HepG2 (cell line): ENCODE data around the gene NUTF2. TPM values are rescaled to one million over a fixed set of nuclear protein-coding genes. Genes with fewer than 3 reads are reported as not detected.

ENCODE experiments used
- AGO1 ChIP-seq: fragments of 200-400 bp; formaldehyde crosslinking; IDR thresholded peaks from 2 replicates; pipeline ENCODE4 v1.6.1; 2017; ENCODE audit warnings: mild to moderate bottlenecking, low read depth, low read length, moderate library complexity; ENCODE audit not compliant: poor library complexity, severe bottlenecking
- ARNT ChIP-seq: fragments of 450-650 bp; IDR thresholded peaks from 2 replicates; pipeline ENCODE4 v1.6.1; 2017
- BRCA1 ChIP-seq: sonication (generic); formaldehyde crosslinking; IDR thresholded peaks from 2 replicates; pipeline ENCODE4 v1.4.0; 2020; ENCODE audit warnings: missing genetic modification reagents
- ELF4 ChIP-seq: sonication (generic); formaldehyde crosslinking; IDR thresholded peaks from 2 replicates; pipeline ENCODE4 v1.5.0; 2020; ENCODE audit warnings: missing genetic modification reagents, mild to moderate bottlenecking, moderate library complexity, borderline replicate concordance
- EZH2 ChIP-seq: conservative IDR thresholded peaks from 2 replicates; pipeline ENCODE4 v1.6.1; 2012; ENCODE audit warnings: mild to moderate bottlenecking, low read depth, low read length, moderate library complexity
- HOXA3 ChIP-seq: sonication (generic); formaldehyde crosslinking; IDR thresholded peaks from 2 replicates; pipeline ENCODE4 v1.5.0; 2020; ENCODE audit warnings: missing genetic modification reagents
- NCOA2 ChIP-seq: sonication (generic); formaldehyde crosslinking; IDR thresholded peaks from 2 replicates; pipeline ENCODE4 v1.8.0; 2022; ENCODE audit warnings: inconsistent platforms
- NFE2L2 ChIP-seq: fragments of 150-350 bp; IDR thresholded peaks from 2 replicates; pipeline ENCODE4 v1.6.1; 2014; ENCODE audit warnings: low read length
- TAF15 ChIP-seq: fragments of 200-400 bp; formaldehyde crosslinking; IDR thresholded peaks from one replicate; pipeline ENCODE4 v1.6.1; 2018; ENCODE audit warnings: mild to moderate bottlenecking, low read depth, low read length; ENCODE audit not compliant: poor library complexity, severe bottlenecking
- TEAD2 ChIP-seq: sonication (generic); formaldehyde crosslinking; IDR thresholded peaks from 2 replicates; pipeline ENCODE4 v1.9.0; 2021; ENCODE audit warnings: missing genetic modification reagents
- TEAD3 ChIP-seq: optimal IDR thresholded peaks from 2 replicates; pipeline ENCODE3; 2016; ENCODE audit warnings: borderline replicate concordance
- ZFP62 ChIP-seq: sonication (generic); formaldehyde crosslinking; IDR thresholded peaks from 2 replicates; pipeline ENCODE4 v1.4.0; 2020; ENCODE audit warnings: missing genetic modification reagents
- ZNF10 ChIP-seq: sonication (generic); formaldehyde crosslinking; IDR thresholded peaks from 2 replicates; pipeline ENCODE4 v1.4.0; 2020; ENCODE audit warnings: mild to moderate bottlenecking, low read depth, missing genetic modification reagents, borderline replicate concordance
- ZNF296 ChIP-seq: sonication (generic); formaldehyde crosslinking; conservative IDR thresholded peaks from 2 replicates; pipeline ENCODE4 v1.5.0; 2020; ENCODE audit warnings: mild to moderate bottlenecking, missing genetic modification reagents
- ZNF367 ChIP-seq: sonication (generic); formaldehyde crosslinking; IDR thresholded peaks from 2 replicates; pipeline ENCODE4 v1.4.0; 2020; ENCODE audit warnings: missing genetic modification reagents, borderline replicate concordance
- ZNF431 ChIP-seq: sonication (generic); formaldehyde crosslinking; IDR thresholded peaks from 2 replicates; pipeline ENCODE4 v1.9.0; 2022; ENCODE audit warnings: missing genetic modification reagents, low read depth, mild to moderate bottlenecking, borderline replicate concordance
- ZNF572 ChIP-seq: sonication (generic); formaldehyde crosslinking; IDR thresholded peaks from 2 replicates; pipeline ENCODE4 v1.5.1; 2020; ENCODE audit warnings: mild to moderate bottlenecking, missing genetic modification reagents
- ZNF614 ChIP-seq: IDR thresholded peaks from 2 replicates; pipeline ENCODE4 v1.6.1; 2018; ENCODE audit warnings: missing biosample characterization, missing genetic modification reagents, inconsistent platforms, borderline replicate concordance
- polyA plus RNA-seq, 8 experiments: library from polyadenylated mRNA; depleted of rRNA in 3 of 8; stranded (reverse) in 7 of 8; unstranded in 1 of 8; fragments of >200 nt; fragmentation: Illumina TruSeq in 4 of 8; extraction: Trizol in 4 of 8; gene quantifications; 2 replicates each; pipeline versions ENCODE4 v1.2.1 to v1.2.3, GENCODE V29; 2011 to 2016; ENCODE audit warnings: low read depth in 4 of 8, missing spikeins in 1 of 8, mixed read lengths in 1 of 8; ENCODE audit not compliant: insufficient read depth in 1 of 8
- total RNA-seq, 5 experiments: library from RNA; depleted of rRNA; stranded (reverse); fragments of >200 nt; fragmentation: Illumina TruSeq; extraction: Trizol; gene quantifications; 2 replicates each; pipeline ENCODE4 v1.2.3, GENCODE V29; 2016; ENCODE audit warnings: low read depth in 1 of 5
- TF ChIP-seq, protein P1 (sequence below): sonication (generic); formaldehyde crosslinking; IDR thresholded peaks from 2 replicates; pipeline ENCODE4 v1.8.1; 2023; ENCODE audit warnings: mild to moderate bottlenecking, missing genetic modification reagents
- TF ChIP-seq, protein P2 (sequence below): sonication (generic); formaldehyde crosslinking; conservative IDR thresholded peaks from 2 replicates; pipeline ENCODE4 v1.4.0; 2020; ENCODE audit warnings: missing genetic modification reagents
- TF ChIP-seq, protein P3 (sequence below): sonication (generic); formaldehyde crosslinking; IDR thresholded peaks from 2 replicates; pipeline ENCODE4 v1.4.0; 2020; ENCODE audit warnings: missing genetic modification reagents
- TF ChIP-seq, protein P4 (sequence below): sonication (generic); formaldehyde crosslinking; IDR thresholded peaks from 2 replicates; pipeline ENCODE4 v1.4.0; 2020; ENCODE audit warnings: missing genetic modification reagents, mild to moderate bottlenecking, borderline replicate concordance

Gene NUTF2
- total and polyA plus RNA-seq, 2 of the 13 experiments (the other 11 are each of a cell fraction or from before 2014, with no cell fraction given) = 168 to 214 TPM

DNA sequence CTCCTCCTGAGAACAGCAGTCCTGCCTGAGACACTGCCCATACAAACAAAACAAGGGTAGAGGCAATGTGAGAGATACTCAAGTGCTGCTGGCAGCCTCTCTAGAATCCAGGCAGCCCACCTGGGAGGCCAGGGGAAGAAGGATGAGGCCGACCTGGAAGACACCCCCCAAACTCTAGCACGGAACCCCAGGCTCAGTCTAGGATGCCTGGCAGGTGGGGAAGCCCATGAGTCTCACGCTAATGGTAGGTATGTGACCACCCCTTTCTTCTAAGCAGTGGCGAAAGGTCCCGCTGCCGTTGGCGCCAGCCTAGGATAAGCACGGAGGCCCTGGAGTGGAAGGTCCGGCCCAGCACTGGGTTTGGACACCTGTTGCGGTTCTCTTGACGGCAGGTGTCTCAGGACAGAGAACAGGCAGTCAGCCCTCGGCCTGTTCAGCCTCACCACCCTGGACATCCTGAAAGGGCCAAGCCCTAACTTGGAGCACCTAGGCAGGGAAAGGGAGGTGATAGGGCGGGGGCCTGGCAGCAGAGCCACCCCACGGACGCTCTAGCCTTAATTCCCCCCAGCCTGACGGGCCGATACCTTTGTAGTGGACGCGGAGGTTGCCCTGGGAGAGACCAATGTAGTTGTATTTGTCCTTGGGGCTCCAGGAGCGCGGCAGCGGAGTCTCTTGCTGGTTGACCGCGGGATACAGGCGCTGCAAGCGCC is 40.9 kb upstream of the NUTF2 start (continued):
- TF ChIP-seq, protein P1, sequence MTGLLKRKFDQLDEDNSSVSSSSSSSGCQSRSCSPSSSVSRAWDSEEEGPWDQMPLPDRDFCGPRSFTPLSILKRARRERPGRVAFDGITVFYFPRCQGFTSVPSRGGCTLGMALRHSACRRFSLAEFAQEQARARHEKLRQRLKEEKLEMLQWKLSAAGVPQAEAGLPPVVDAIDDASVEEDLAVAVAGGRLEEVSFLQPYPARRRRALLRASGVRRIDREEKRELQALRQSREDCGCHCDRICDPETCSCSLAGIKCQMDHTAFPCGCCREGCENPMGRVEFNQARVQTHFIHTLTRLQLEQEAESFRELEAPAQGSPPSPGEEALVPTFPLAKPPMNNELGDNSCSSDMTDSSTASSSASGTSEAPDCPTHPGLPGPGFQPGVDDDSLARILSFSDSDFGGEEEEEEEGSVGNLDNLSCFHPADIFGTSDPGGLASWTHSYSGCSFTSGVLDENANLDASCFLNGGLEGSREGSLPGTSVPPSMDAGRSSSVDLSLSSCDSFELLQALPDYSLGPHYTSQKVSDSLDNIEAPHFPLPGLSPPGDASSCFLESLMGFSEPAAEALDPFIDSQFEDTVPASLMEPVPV = 0 out of 2 replicates have a peak, but pooled peaks have one; percentile 23
- no peak for TF ChIP-seq TEAD2 (CRISPR knock-in tag)
- no peak for TF ChIP-seq ARNT
- TF ChIP-seq HOXA3 (CRISPR knock-in tag) = no peak
- TF ChIP-seq, protein P2, sequence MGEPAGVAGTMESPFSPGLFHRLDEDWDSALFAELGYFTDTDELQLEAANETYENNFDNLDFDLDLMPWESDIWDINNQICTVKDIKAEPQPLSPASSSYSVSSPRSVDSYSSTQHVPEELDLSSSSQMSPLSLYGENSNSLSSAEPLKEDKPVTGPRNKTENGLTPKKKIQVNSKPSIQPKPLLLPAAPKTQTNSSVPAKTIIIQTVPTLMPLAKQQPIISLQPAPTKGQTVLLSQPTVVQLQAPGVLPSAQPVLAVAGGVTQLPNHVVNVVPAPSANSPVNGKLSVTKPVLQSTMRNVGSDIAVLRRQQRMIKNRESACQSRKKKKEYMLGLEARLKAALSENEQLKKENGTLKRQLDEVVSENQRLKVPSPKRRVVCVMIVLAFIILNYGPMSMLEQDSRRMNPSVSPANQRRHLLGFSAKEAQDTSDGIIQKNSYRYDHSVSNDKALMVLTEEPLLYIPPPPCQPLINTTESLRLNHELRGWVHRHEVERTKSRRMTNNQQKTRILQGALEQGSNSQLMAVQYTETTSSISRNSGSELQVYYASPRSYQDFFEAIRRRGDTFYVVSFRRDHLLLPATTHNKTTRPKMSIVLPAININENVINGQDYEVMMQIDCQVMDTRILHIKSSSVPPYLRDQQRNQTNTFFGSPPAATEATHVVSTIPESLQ (CRISPR knock-in tag) = no peak
- TF ChIP-seq, protein P3, sequence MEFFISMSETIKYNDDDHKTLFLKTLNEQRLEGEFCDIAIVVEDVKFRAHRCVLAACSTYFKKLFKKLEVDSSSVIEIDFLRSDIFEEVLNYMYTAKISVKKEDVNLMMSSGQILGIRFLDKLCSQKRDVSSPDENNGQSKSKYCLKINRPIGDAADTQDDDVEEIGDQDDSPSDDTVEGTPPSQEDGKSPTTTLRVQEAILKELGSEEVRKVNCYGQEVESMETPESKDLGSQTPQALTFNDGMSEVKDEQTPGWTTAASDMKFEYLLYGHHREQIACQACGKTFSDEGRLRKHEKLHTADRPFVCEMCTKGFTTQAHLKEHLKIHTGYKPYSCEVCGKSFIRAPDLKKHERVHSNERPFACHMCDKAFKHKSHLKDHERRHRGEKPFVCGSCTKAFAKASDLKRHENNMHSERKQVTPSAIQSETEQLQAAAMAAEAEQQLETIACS (CRISPR knock-in tag) = no peak
- peak; percentile 13 for TF ChIP-seq AGO1
- TF ChIP-seq ZNF572 (CRISPR knock-in tag) = no peak
- peak; percentile 56; the same call in 1 of the 2 replicates for TF ChIP-seq ZNF614 (CRISPR knock-in tag)
- no peak for TF ChIP-seq TEAD3 (CRISPR knock-in tag)
- TF ChIP-seq ZNF296 (CRISPR knock-in tag) = no peak
- TF ChIP-seq ZFP62 (CRISPR knock-in tag) = no peak
- TF ChIP-seq ZNF367 (CRISPR knock-in tag) = no peak
- no peak for TF ChIP-seq ELF4 (CRISPR knock-in tag)
- no peak for TF ChIP-seq NFE2L2
- TF ChIP-seq TAF15 = no peak
- no peak for TF ChIP-seq ZNF10 (CRISPR knock-in tag)
- no peak for TF ChIP-seq EZH2
- peak; percentile 19; the same call in 1 of the 2 replicates for TF ChIP-seq BRCA1 (CRISPR knock-in tag)
- TF ChIP-seq ZNF431 = no peak
- TF ChIP-seq, protein P4, sequence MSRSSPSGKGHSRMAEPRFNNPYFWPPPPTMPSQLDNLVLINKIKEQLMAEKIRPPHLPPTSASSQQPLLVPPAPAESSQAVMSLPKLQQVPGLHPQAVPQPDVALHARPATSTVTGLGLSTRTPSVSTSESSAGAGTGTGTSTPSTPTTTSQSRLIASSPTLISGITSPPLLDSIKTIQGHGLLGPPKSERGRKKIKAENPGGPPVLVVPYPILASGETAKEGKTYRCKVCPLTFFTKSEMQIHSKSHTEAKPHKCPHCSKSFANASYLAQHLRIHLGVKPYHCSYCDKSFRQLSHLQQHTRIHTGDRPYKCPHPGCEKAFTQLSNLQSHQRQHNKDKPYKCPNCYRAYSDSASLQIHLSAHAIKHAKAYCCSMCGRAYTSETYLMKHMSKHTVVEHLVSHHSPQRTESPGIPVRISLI (CRISPR knock-in tag) = no peak
- no peak for TF ChIP-seq NCOA2 (CRISPR knock-in tag)
